ENCODE results near the gene ENOSF1.
A peak's percentile ranks its signal among the peaks of the same experiment; 100 is the strongest.

The ENOSF1 gene

DNA sequence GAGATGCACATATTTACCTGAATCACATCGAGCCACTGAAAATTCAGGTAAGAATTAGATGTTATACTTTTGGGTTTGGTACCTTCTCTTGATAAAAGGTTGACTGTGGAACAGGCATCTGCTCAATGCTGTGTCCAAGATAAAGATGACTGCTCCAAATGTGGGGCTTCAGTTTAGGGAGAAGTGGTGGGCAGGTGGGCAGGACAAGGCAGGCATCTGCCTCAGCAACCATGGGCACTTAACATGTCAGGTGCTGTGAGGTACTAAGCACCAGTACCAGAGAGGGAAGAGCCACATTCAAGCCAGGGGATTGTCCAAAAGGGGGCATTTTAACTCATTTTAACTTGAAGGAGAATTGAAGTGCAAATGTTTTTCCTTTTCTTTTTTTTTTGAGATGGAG, 41.0 kb downstream of the ENOSF1 start:
- no peak for DNase-seq

DNA sequence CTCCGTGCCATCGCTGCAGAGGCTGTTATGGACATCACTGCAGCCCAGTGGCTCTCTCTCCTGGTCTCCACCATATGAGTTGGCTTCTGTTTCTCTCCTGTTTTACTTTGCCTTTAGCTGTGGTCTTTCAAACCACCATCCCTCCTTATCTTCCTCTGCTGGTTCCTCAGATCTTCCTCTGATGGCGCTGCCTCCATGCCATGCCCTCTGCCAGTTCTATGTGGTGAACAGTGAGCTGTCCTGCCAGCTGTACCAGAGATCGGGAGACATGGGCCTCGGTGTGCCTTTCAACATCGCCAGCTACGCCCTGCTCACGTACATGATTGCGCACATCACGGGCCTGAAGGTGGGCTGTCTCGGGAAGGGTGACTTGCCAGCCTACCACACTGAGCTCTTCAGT, 41.9 kb downstream of the ENOSF1 start:
- DNase-seq, result no peak

GRCh38 chr18:669077-669476, 43.4 kb downstream of the ENOSF1 start:
- no peak for DNase-seq

- no peak for DNase-seq
These were observed 44.2 kb downstream of the ENOSF1 start for GRCh38 chr18:668260-668659.

- DNase-seq, result no peak
These were observed 45.8 kb downstream of the ENOSF1 start for GRCh38 chr18:666628-667027.

GRCh38 chr18:666177-666576, 46.3 kb downstream of the ENOSF1 start:
- no peak for DNase-seq

- no peak for DNase-seq
These were observed 50.2 kb downstream of the ENOSF1 start for GRCh38 chr18:662197-662596.

GRCh38 chr18:659597-659996, 52.8 kb downstream of the ENOSF1 start:
- DNase-seq, result no peak

DNA sequence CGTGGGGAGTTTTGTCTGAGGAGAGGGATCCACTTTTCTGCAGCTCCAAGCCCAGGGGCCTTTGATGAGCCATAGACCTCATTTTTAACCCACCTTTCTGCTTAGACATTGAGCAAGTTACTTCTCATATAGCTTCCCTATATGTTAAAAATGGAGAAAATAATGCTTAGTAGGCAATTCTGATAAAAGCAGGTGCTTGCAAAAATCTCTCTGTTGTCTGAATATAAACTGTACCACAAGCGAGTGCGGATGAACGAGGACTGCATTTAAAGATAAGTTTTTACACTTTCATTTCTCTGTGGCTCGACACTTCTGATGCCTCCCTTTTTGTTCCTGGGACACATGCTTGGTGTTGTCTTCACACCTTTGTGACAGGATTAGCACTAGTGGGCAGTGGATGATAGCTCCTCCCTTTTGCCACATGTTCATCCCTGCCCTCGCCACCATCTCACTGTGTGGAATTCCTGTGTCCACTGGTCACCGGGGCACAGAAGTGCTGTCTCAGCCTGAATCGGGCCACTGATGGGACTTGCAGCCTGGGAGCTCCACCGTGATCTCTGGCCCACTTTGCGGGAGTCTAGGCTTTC, 53.4 kb downstream of the ENOSF1 start:
- DNase-seq, result no peak

- peak; percentile 94 for DNase-seq
These were observed 54.2 kb downstream of the ENOSF1 start for GRCh38 chr18:658001-658946.

DNA sequence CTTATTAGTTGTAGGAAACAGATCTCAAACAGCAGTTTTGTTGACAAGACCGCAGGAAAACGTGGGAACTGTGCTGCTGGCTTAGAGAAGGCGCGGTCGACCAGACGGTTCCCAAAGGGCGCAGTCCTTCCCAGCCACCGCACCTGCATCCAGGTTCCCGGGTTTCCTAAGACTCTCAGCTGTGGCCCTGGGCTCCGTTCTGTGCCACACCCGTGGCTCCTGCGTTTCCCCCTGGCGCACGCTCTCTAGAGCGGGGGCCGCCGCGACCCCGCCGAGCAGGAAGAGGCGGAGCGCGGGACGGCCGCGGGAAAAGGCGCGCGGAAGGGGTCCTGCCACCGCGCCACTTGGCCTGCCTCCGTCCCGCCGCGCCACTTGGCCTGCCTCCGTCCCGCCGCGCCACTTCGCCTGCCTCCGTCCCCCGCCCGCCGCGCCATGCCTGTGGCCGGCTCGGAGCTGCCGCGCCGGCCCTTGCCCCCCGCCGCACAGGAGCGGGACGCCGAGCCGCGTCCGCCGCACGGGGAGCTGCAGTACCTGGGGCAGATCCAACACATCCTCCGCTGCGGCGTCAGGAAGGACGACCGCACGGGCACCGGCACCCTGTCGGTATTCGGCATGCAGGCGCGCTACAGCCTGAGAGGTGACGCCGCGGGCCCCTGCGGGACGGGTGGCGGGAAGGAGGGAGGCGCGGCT, 55.0 kb downstream of the ENOSF1 start, which contains the start of gene TYMS:
Gene TYMS, plus strand, starts transcription at position 343 of the 690 bp plus-strand sequence. Its CDS starts 90 bp downstream, at position 433.
- DNase-seq, result peak; percentile 80 to 84

DNA sequence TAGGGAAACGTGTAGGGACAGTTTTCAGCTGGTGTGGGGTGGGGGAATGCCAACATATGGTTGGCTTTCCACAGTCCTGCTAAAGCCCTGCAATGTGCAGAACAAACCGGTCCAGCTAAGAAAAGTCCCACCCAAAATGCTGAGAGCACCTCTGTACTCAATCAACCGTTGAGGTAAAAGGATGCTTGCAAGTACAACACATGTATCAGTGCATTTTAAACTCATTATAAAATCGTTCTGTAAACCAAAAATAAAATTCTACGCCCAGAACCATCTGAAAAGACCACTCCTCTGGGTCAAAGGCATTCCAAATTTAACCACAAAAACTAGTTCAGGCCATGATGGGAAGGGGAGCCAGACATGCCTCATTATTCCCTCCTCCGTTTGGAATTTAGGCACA, 57.0 kb downstream of the ENOSF1 start:
- no peak for DNase-seq

GRCh38 chr18:654601-655000, 57.8 kb downstream of the ENOSF1 start:
- DNase-seq, result no peak

- DNase-seq, result no peak
These were observed 58.9 kb downstream of the ENOSF1 start for GRCh38 chr18:653512-653911.

DNA sequence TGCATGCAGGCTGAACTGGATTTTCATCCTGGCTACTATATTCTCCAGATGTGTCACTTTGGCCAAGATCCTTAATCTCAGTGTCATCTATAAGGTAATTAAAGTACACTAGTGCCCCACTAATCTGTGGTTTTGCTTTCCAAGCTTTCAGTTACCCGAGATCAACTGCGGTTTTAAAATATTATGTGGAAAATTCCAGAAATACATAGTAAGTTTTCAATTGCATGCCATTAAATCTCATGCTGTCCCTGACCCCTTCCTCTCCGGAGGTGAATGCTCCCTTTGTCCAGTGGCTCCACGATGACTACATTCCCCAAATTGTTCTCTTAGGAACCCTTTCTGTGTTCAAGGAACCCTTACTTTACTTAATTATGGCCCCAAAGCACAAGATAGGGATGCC, 60.3 kb downstream of the ENOSF1 start:
- DNase-seq, result no peak

DNA sequence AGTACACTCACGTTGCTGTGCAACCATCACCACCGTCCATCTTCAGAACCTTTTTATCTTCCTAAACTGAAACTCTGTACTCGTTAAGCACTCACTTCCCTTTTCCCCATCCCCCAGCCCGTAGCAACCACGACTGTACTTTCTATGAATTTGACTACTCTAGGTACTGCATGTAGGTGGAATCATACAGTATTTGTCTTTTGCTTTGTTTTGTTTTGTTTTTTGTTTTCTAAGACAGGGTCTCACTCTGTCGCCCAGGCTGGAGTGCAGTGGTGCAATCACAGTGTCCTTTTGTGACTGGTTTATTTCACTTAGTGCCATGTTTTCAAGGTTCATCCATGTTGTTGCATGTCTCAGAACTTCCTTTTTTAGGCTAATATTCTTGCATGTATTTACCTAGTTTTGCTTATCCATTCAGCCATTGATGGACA, 62.0 kb downstream of the ENOSF1 start:
- DNase-seq, result no peak

DNA sequence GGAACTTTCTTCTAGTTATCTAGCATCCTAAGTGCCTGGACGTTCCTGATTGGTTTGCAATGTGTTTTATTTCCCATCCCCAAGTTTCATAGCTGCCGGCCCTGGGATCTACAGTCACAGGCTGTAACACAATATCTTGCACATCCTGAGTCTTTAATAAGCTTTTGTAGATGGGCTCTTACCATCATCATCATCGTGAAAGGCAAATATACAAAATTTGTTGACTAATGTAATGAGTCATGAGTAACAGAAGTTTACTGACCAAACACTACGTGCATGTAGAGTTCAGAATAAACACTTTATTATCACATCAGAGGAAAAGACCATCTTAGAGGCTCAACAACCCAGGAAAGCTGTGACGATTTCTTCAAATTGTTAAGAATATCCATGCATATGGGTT, 63.1 kb downstream of the ENOSF1 start:
- no peak for DNase-seq

GRCh38 chr18:647304-647703, 65.1 kb downstream of the ENOSF1 start:
- no peak for DNase-seq

- no peak for DNase-seq
These were observed 67.9 kb downstream of the ENOSF1 start for GRCh38 chr18:644395-645004.

DNA sequence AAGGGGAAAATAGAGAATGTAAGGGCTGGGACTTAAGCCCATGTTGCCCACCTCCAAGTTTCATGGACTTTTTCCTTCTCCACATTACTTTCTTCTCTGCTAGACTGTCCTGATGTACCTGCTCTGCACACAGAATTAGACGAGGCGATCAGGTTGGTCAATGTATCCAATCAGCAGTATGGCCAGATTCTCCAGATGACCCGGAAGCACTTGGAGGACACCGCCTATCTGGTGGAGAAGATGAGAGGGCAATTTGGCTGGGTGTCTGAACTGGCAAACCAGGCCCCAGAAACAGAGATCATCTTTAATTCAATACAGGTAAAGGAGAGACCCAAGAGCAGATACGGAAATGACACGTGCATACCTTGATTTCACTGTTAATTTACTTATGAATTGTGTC, 71.2 kb downstream of the ENOSF1 start:
- no peak for DNase-seq

- DNase-seq, result no peak
These were observed 77.3 kb downstream of the ENOSF1 start for GRCh38 chr18:635171-635570.

DNA sequence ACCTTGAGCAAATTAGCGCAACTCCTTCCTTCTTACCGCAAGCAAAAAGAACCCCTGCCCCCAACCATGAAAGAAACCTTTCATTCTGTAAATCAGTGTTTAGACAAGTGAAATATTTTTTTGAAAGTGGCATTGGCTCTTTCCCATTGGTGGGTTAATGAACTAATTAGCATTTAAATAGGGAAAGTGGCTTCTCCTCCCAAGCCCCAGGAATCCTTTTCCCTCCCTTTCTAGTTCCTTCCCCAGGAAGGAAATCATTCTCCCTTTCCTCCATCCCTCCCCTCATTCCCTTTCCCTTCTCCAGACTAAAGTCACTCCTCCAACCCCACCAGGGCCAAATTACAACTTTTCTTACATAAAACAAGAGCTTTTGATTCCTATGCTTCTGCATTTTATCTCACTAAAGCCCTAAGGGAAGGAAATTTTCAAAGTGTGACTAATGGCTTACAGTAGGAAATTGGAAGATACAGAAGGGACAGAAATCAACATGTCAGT, 77.8 kb downstream of the ENOSF1 start:
- DNase-seq, result no peak

- DNase-seq, result no peak
These were observed 80.9 kb downstream of the ENOSF1 start for GRCh38 chr18:631560-631959.
